ENCODE data around the gene GNAZ.

The GNAZ gene

GRCh38 chr22:23107487-23108248 is 37.3 kb downstream of the GNAZ start:
- no peak for DNase-seq (ENCODE audit: low read depth)

GRCh38 chr22:23108249-23109078 is 38.1 kb downstream of the GNAZ start:
- no peak for DNase-seq (ENCODE audit: low read depth)

- DNase-seq (ENCODE audit: low read depth), result no peak
These were observed 38.7 kb downstream of the GNAZ start for GRCh38 chr22:23109079-23109347.

GRCh38 chr22:23109441-23109978 is 39.2 kb downstream of the GNAZ start:
- no peak for DNase-seq (ENCODE audit: low read depth)

GRCh38 chr22:23110190-23110921 is 40.0 kb downstream of the GNAZ start:
- DNase-seq (ENCODE audit: low read depth), result no peak

- no peak for DNase-seq (ENCODE audit: low read depth)
These were observed 40.7 kb downstream of the GNAZ start for GRCh38 chr22:23110922-23111527.

GRCh38 chr22:23112472-23113012 is 42.2 kb downstream of the GNAZ start:
- DNase-seq (ENCODE audit: low read depth), result no peak

- DNase-seq (ENCODE audit: low read depth), result no peak
These were observed 42.9 kb downstream of the GNAZ start for GRCh38 chr22:23113067-23113846.

GRCh38 chr22:23113847-23114720 is 43.8 kb downstream of the GNAZ start:
- no peak for DNase-seq (ENCODE audit: low read depth)

GRCh38 chr22:23114721-23115020 is 44.4 kb downstream of the GNAZ start:
- DNase-seq (ENCODE audit: low read depth), result no peak

GRCh38 chr22:23115369-23115768 is 45.0 kb downstream of the GNAZ start:
- no peak for DNase-seq (ENCODE audit: low read depth)

GRCh38 chr22:23115825-23116494 is 45.6 kb downstream of the GNAZ start:
- no peak for DNase-seq (ENCODE audit: low read depth)

- DNase-seq (ENCODE audit: low read depth), result no peak
These were observed 46.4 kb downstream of the GNAZ start for GRCh38 chr22:23116506-23117263.

- no peak for DNase-seq (ENCODE audit: low read depth)
These were observed 47.0 kb downstream of the GNAZ start for GRCh38 chr22:23117275-23117674.

- DNase-seq (ENCODE audit: low read depth), result no peak
These were observed 47.8 kb downstream of the GNAZ start for GRCh38 chr22:23117891-23118646.

- no peak for DNase-seq (ENCODE audit: low read depth)
These were observed 48.6 kb downstream of the GNAZ start for GRCh38 chr22:23118647-23119493.
